AG04449 (cell line): Measurements from ENCODE around the gene WDR26.

ENCODE experiments used
- CTCF ChIA-PET: fragments of 350-600 bp; formaldehyde crosslinking; extraction: SDS; loops from one replicate; lab custom pipeline; 2021; ENCODE audit warnings: antibody characterized with exemption; lab: Yijun Ruan, JAX
- POLR2A ChIA-PET: fragments of 400-600, 350-600 bp; formaldehyde crosslinking; extraction: SDS; loops from one replicate; lab custom pipeline; 2020; ENCODE audit warnings: antibody characterized with exemption, inconsistent platforms; lab: Yijun Ruan, JAX
- DNase-seq: peaks from one replicate; pipeline ENCODE4 v3.0.0-alpha.2; 2010; ENCODE audit warnings: low read depth, low spot score
- H3K4me3 ChIP-seq: 2 replicates; pipeline ENCODE4 v1.5.1; 2011; ENCODE audit warnings: low read depth, mild to moderate bottlenecking, control low read depth, low read length
- TF ChIP-seq, protein P1 (sequence below): IDR thresholded peaks from one replicate; pipeline ENCODE4 v1.5.1; 2011; ENCODE audit warnings: mild to moderate bottlenecking, moderate library complexity, low read length, control low read depth, inconsistent platforms; ENCODE audit not compliant: insufficient read depth; ENCODE audit errors: missing control alignments

WDR26 gene

DNA sequence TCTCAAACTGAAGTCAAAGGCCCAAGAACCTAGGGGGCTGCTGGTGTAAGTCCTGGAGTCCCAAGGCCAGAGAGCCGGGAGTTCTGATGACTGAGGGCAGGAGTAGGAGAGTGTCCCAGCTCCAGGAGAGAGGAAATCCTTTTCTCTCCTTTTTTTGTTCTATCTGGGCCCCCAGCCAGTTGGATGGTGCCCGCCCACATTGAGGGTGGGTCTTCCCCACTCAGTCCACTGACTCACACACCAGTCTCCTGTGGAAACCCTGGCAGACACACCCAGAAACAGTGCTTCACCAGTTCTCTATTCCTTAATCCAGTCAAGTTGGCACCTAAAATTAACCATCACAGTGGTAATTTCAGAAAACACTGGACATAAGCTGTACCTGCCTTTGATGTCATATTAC, 12.7 kb upstream of the WDR26 start:
- POLR2A ChIA-PET = interaction anchor here (1.2 kb wide), 1 partner anchor 44 kb away, joined by 3 read pairs; no protein-coding TSS in a partner anchor
- TF ChIP-seq, protein P1, sequence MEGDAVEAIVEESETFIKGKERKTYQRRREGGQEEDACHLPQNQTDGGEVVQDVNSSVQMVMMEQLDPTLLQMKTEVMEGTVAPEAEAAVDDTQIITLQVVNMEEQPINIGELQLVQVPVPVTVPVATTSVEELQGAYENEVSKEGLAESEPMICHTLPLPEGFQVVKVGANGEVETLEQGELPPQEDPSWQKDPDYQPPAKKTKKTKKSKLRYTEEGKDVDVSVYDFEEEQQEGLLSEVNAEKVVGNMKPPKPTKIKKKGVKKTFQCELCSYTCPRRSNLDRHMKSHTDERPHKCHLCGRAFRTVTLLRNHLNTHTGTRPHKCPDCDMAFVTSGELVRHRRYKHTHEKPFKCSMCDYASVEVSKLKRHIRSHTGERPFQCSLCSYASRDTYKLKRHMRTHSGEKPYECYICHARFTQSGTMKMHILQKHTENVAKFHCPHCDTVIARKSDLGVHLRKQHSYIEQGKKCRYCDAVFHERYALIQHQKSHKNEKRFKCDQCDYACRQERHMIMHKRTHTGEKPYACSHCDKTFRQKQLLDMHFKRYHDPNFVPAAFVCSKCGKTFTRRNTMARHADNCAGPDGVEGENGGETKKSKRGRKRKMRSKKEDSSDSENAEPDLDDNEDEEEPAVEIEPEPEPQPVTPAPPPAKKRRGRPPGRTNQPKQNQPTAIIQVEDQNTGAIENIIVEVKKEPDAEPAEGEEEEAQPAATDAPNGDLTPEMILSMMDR = no peak
- no peak for DNase-seq
- CTCF ChIA-PET = interaction anchor here (1.0 to 3.8 kb wide), 4 partner anchors 9 to 331 kb away, joined by 3 to 34 read pairs (median 6); no protein-coding TSS in a partner anchor
- H3K4me3 ChIP-seq = no peak overlapping the region

DNA sequence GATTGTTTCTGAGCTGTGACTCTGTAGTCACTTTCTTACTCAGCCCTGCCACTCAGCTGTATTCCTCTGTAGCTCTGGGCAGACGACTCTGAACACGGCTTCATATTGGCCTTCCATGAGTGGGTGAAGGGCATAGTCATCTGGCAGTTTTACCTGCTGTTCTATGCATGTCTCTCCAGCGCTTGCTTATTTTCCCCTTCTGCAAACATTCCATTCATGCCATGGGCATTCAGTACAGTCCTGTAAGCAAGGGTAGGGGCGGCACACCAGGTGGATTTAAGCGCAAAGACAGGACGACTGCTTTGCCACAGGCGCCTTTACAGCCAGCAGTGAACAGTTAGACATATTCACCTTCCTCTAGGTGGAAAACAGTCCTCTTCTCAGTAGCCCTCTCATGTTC, 4.4 kb upstream of the WDR26 start:
- ChIA-PET CTCF (interaction anchor here (1.1 to 1.2 kb wide), 2 partner anchors 18 to 75 kb away, joined by 3 to 4 read pairs; no protein-coding TSS in a partner anchor), POLR2A (no interaction called here)
- no peak for DNase-seq
- H3K4me3 ChIP-seq = no peak overlapping the region
- TF ChIP-seq, protein P1 = no peak

DNA sequence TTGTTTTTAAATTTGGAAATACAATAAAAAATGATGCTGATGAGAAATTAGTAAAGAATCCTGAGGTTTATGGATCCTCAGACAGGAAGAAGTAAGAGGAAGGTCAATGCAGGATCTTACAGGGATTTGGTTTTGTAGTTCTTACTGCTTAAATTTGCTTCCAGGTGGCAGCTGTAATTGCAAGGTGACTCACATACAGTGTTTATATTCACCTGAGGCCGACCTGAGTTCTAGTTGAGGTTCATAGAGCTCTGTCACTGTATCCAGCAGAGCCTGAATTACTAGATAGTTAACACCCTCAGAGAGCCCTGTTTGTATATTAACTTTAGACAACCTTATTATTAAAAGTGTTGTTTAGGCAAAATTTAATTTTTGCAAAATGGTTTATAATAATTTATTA, 1.4 kb upstream of the WDR26 start:
- CTCF ChIA-PET = interaction anchor here (0.9 to 3.5 kb wide), 2 partner anchors 21 to 79 kb away, joined by 3 to 15 read pairs; no protein-coding TSS in a partner anchor
- POLR2A ChIA-PET = no interaction called here

DNA sequence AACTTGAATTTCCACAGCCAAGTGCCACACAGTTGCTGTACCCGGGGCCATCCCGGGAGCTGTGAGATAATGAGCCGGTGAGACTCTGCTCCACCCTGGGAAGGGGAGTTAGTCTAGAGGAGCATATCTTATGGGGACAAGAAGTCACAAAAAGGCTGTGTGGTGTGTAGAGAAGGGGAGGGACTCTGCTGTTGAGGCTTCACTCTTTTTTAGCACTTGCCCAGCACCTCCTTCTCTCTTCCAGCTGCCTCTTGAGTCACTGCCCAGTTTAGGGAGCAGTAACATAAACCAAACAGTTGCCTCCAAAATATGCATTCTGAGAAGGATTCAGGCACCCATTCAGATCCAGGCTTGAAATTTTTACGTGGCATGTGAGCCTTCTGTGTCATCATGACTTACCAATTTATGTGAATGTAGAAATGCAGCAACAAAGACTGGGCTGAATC, 744 bp upstream of the WDR26 start:
- CTCF ChIA-PET = interaction anchor here (0.9 to 3.5 kb wide), 2 partner anchors 22 to 80 kb away, joined by 3 to 15 read pairs; no protein-coding TSS in a partner anchor
- peak; percentile 67 for DNase-seq
- TF ChIP-seq, protein P1 = no peak
- POLR2A ChIA-PET = no interaction called here
- peak overlapping the region; percentile 86 for H3K4me3 ChIP-seq

More for the DNA sequence above, 1.4 kb upstream of the WDR26 start:
- TF ChIP-seq, protein P1 = no peak
- no peak overlapping the region for H3K4me3 ChIP-seq
- DNase-seq = no peak

DNA sequence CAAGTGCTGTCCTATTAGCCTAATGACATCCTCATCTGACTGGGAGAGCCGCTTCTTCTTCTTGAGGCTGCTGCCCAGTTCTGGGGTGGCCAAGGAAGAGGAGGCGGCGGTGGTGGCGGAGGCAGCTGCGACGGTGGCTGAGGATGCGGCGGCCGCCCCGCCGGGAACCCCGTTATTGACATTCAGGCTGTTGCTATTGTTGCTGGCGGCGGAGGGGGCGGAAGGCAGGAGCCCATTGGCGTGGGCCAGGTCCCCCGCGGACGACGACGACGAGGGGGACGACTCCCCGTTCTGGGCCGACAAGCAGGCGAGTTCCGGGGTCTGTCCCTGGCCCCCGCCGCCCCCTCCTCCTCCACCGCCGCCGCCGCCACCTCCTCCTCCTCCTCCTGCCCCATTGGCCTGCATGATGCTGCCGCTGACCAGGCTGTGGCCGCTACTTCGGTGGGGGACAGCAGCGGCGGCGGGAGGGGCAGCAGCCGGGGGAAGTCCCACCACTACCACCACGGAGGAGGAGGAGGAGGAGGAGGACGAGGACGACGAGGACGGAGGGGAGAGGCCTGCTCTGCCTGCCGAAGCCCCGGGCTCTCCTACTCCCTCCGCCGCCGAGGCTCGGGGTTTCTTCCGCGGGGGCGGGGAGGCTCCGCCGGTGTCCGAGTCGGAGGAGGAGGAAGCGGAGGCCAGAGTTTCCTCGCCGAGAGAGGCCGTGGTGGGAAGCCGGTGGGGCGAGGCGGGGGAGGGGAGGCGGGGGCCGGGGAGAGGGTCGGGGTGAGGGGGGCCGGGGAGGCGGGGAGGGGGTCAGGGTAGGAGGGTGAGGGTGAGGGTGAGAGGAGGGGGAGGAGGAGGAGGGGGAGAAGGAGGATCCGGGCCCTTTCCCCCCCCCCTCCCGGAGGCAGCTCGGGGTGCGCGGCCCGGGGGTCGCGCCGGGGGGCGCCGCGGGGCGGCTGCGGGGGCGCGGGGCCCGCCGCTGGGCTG, 610 bp downstream of the WDR26 start:
- DNase-seq = no peak

More for the DNA sequence above, 610 bp downstream of the WDR26 start:
- ChIA-PET POLR2A (interaction anchor here (0.6 to 1.0 kb wide), 3 partner anchors 23 to 40 kb away, joined by 3 to 5 read pairs (median 3); no protein-coding TSS in a partner anchor), CTCF (interaction anchor here (3.9 kb wide), 1 partner anchor 23 kb away, joined by 21 read pairs; no protein-coding TSS in a partner anchor)
- TF ChIP-seq, protein P1 = no peak
- H3K4me3 ChIP-seq = peak overlapping the region; percentile 86
